ENCODE measurements around the gene DNTT.

GRCh38 chr10:96276426-96276825 is 27.8 kb upstream of the DNTT start:
- TF ChIP-seq CTCF (conservative IDR thresholded peaks at IDR 0.05; ENCODE audit: low read length) (no peak), EZH2phosphoT487 (IDR thresholded peaks at IDR 0.05; ENCODE audit: borderline replicate concordance) (no peak)
